Common myeloid progenitor, CD34-positive (primary cell): ENCODE data around the gene C3.
"Not testable (repeated sequence)": the region's sequence is repeated elsewhere in the genome, so short reads cannot be mapped to it uniquely, and the experiment has no call there.

Experiments used
- CTCF ChIA-PET: fragments of 350-600 bp; sonication (Branson Sonifier 250); formaldehyde crosslinking; loops from one replicate; lab custom pipeline; 2021; ENCODE audit warnings: antibody characterized with exemption; lab: Charles Lee
- POLR2A ChIA-PET: fragments of 350-600 bp; sonication (Branson Sonifier 250); formaldehyde crosslinking; loops from one replicate; lab custom pipeline; 2021; ENCODE audit warnings: antibody characterized with exemption; lab: Charles Lee
- DNase-seq, 3 donors: peaks; one replicate each; pipeline versions ENCODE4 v3.0.0 to v3.0.0-alpha.2; 2013
- H3K27ac ChIP-seq, 2 experiments: 1 replicate in 1 of 2; 2 replicates in 1 of 2; pipeline ENCODE4 v1.7.0; 2013; ENCODE audit warnings: inconsistent platforms in 2 of 2, low read length in 2 of 2, mild to moderate bottlenecking in 2 of 2, low read depth in 1 of 2, moderate library complexity in 1 of 2; ENCODE audit not compliant: severe bottlenecking in 2 of 2, insufficient read depth in 1 of 2, poor library complexity in 1 of 2
- H3K27me3 ChIP-seq, 5 experiments: replicated peaks in 2 of 5; 1 replicate in 3 of 5; 2 replicates in 2 of 5; pipeline versions ENCODE4 v1.6.1 to v1.7.0; 2013; ENCODE audit warnings: low read length in 4 of 5, mild to moderate bottlenecking in 2 of 5, moderate library complexity in 2 of 5, inconsistent platforms in 1 of 5; ENCODE audit not compliant: insufficient read depth in 5 of 5, control insufficient read depth in 4 of 5
- H3K36me3 ChIP-seq, 4 experiments: 1 replicate in 2 of 4; 2 replicates in 2 of 4; pipeline versions ENCODE4 v1.6.1 to v1.7.0; 2013; ENCODE audit warnings: low read length in 3 of 4, control low read depth in 1 of 4, mild to moderate bottlenecking in 1 of 4; ENCODE audit not compliant: control insufficient read depth in 4 of 4, insufficient read depth in 4 of 4
- H3K4me1 ChIP-seq, 4 experiments: 1 replicate in 3 of 4; 2 replicates in 1 of 4; pipeline versions ENCODE4 v1.6.1 to v1.7.1; 2013; ENCODE audit warnings: low read length in 3 of 4, mild to moderate bottlenecking in 3 of 4, control low read depth in 1 of 4, inconsistent platforms in 1 of 4, moderate library complexity in 1 of 4; ENCODE audit not compliant: control insufficient read depth in 4 of 4, insufficient read depth in 4 of 4; ENCODE audit errors: control extremely low read depth in 1 of 4
- H3K4me3 ChIP-seq, 7 experiments: 1 replicate in 4 of 7; 2 replicates in 3 of 7; pipeline versions ENCODE4 v1.5.1 to v1.7.0; 2013; ENCODE audit warnings: mild to moderate bottlenecking in 7 of 7, low read length in 6 of 7, moderate library complexity in 6 of 7, inconsistent platforms in 2 of 7, low read depth in 2 of 7, control low read depth in 1 of 7; ENCODE audit not compliant: insufficient read depth in 4 of 7, control insufficient read depth in 1 of 7; ENCODE audit errors: extremely low read depth in 1 of 7
- H3K9me3 ChIP-seq, 5 experiments: 1 replicate in 4 of 5; 2 replicates in 1 of 5; pipeline versions ENCODE4 v1.6.1 to v1.7.1; 2013; ENCODE audit warnings: low read length in 4 of 5, mild to moderate bottlenecking in 2 of 5, inconsistent platforms in 1 of 5, low read depth in 1 of 5, moderate library complexity in 1 of 5; ENCODE audit not compliant: control insufficient read depth in 4 of 5, insufficient read depth in 2 of 5; ENCODE audit errors: control extremely low read depth in 1 of 5
- WGBS: methylation state at CpG from one replicate; pipeline ENCODE4 v1.1.5; 2013; ENCODE audit not compliant: insufficient coverage; 5-methylcytosine and 5-hydroxymethylcytosine counted together

Gene C3

GRCh38 chr19:6676288-6676687 is 44.2 kb downstream of the C3 start:
- ChIA-PET CTCF (interaction anchor here (1.6 kb wide), 1 partner anchor 15 kb away, joined by 4 read pairs; no protein-coding TSS in a partner anchor), POLR2A (no interaction called here)
- Histone ChIP-seq H3K27ac (no peak overlapping the region), H3K4me3 (no peak overlapping the region), H3K4me1 (peaks cover 4 to 41% (median 24%) of the 10 kb centered on the region in 4 experiments), H3K9me3 (peaks cover 0 to 4% (median 0%) of the 10 kb centered on the region in 5 experiments), H3K27me3 (no peaks in the 10 kb centered on the region), H3K36me3 (no peaks in the 10 kb centered on the region)
- 94% methylated on average over 5 of the region's 8 CpGs for WGBS
- DNase-seq = no peak

- ChIA-PET POLR2A (no interaction called here), CTCF (interaction anchor here (1.9 to 2.2 kb wide), 3 partner anchors 13 to 61 kb away, joined by 5 to 6 read pairs (median 5); no protein-coding TSS in a partner anchor)
- Histone ChIP-seq H3K27ac (no peak overlapping the region), H3K4me3 (peak overlapping the region in 4 of 7 experiments; percentile 40 to 74 (median 50)), H3K4me1 (peaks cover 4 to 47% (median 33%) of the 10 kb centered on the region in 4 experiments), H3K9me3 (peaks cover 0 to 2% (median 0%) of the 10 kb centered on the region in 5 experiments), H3K36me3 (no peaks in the 10 kb centered on the region), H3K27me3 (no peaks in the 10 kb centered on the region)
- WGBS = 0% methylated on average over 8 of the region's 8 CpGs
- DNase-seq = peak; percentile 93 to 99 (median 98)
These were observed 45.6 kb downstream of the C3 start for GRCh38 chr19:6674868-6675305.

- H3K4me1 ChIP-seq = peaks cover 4 to 51% (median 38%) of the 10 kb centered on the region in 4 experiments
- H3K36me3 ChIP-seq, DNase-seq, H3K27ac ChIP-seq, H3K27me3 ChIP-seq, H3K9me3 ChIP-seq, POLR2A ChIA-PET: not testable (repeated sequence)
- H3K4me3 ChIP-seq = peak overlapping the region in 2 of 7 experiments; percentile 8 to 49
- CTCF ChIA-PET = interaction anchor here (1.0 to 2.2 kb wide), 6 partner anchors 13 to 249 kb away, joined by 3 to 6 read pairs (median 5); partner anchors contain the start of gene KHSRP
- WGBS = 78% methylated on average over 4 of the region's 6 CpGs
These were observed 46.0 kb downstream of the C3 start for GRCh38 chr19:6674408-6674807.

GRCh38 chr19:6672693-6673290 is 47.7 kb downstream of the C3 start:
- CTCF ChIA-PET = interaction anchor here (1.2 to 2.1 kb wide), 3 partner anchors 9 to 31 kb away, joined by 4 to 6 read pairs (median 5); no protein-coding TSS in a partner anchor
- H3K4me3 ChIP-seq = no peak overlapping the region
- POLR2A ChIA-PET = no interaction called here
- no peaks in the 10 kb centered on the region for H3K9me3 ChIP-seq
- peaks cover 4 to 59% (median 37%) of the 10 kb centered on the region in 4 experiments for H3K4me1 ChIP-seq
- H3K27ac ChIP-seq = no peak overlapping the region
- no peaks in the 10 kb centered on the region for H3K36me3 ChIP-seq
- H3K27me3 ChIP-seq = no peaks in the 10 kb centered on the region
- 98% methylated on average over 4 of the region's 6 CpGs for WGBS
- DNase-seq = no peak

GRCh38 chr19:6671960-6672359 is 48.5 kb downstream of the C3 start:
- WGBS = 13% methylated on average over 2 of the region's 4 CpGs
- Histone ChIP-seq H3K9me3 (no peaks in the 10 kb centered on the region), H3K36me3 (no peaks in the 10 kb centered on the region), H3K4me3 (no peak overlapping the region), H3K27me3 (no peaks in the 10 kb centered on the region), H3K27ac (no peak overlapping the region), H3K4me1 (peaks cover 4 to 64% (median 35%) of the 10 kb centered on the region in 4 experiments)
- POLR2A ChIA-PET = no interaction called here
- DNase-seq = no peak
- CTCF ChIA-PET = interaction anchor here (1.2 kb wide), 1 partner anchor 40 kb away, joined by 3 read pairs; no protein-coding TSS in a partner anchor

- POLR2A ChIA-PET = no interaction called here
- no peak for DNase-seq
These were observed 51.8 kb downstream of the C3 start for GRCh38 chr19:6668691-6669090.

GRCh38 chr19:6667114-6667627 is 53.3 kb downstream of the C3 start:
- DNase-seq = no peak
- H3K4me1 ChIP-seq = peaks cover 4 to 41% (median 21%) of the 10 kb centered on the region in 4 experiments
- POLR2A ChIA-PET = no interaction called here
- peaks cover 0 to 8% (median 1%) of the 10 kb centered on the region in 5 experiments for H3K27me3 ChIP-seq
- H3K36me3 ChIP-seq = no peaks in the 10 kb centered on the region
- H3K9me3 ChIP-seq = peaks cover 0 to 3% (median 0%) of the 10 kb centered on the region in 5 experiments
- H3K27ac ChIP-seq = no peak overlapping the region
- CTCF ChIA-PET = no interaction called here
- 94% methylated on average over 12 of the region's 14 CpGs for WGBS
- no peak overlapping the region for H3K4me3 ChIP-seq

More at GRCh38 chr19:6668691-6669090, 51.8 kb downstream of the C3 start:
- 90% methylated on average over 11 of the region's 11 CpGs for WGBS
- no peaks in the 10 kb centered on the region for H3K36me3 ChIP-seq
- H3K9me3 ChIP-seq = peaks cover 0 to 2% (median 0%) of the 10 kb centered on the region in 5 experiments
- H3K27ac ChIP-seq = no peak overlapping the region
- peaks cover 4 to 46% (median 21%) of the 10 kb centered on the region in 4 experiments for H3K4me1 ChIP-seq
- CTCF ChIA-PET = interaction anchor here (1.6 kb wide), 1 partner anchor 62 kb away, joined by 4 read pairs; no protein-coding TSS in a partner anchor
- H3K4me3 ChIP-seq = no peak overlapping the region
- H3K27me3 ChIP-seq = no peaks in the 10 kb centered on the region
